Activated CD8-positive, alpha-beta T cell treated with anti-CD3 and anti-CD28 coated beads, Interleukin-2, amount 10 ng/mL, durations not matched to agents 7 days and 5 days (primary cell): ENCODE measurements around the gene DCST2. TPM values are rescaled to one million over a fixed set of nuclear protein-coding genes. Genes with fewer than 3 reads are reported as not detected.
A peak's percentile ranks its signal among the peaks of the same experiment; 100 is the strongest.

Source experiments
- ATAC-seq: fragments of 150-1000 bp; cut with Tn5 transposase; one replicate; pipeline ENCODE4 v1.10.0; 2021; ENCODE audit warnings: moderate library complexity
- CTCF ChIA-PET: fragments of 350-600 bp; sonication (Branson Sonifier 250); formaldehyde crosslinking; loops from one replicate; lab custom pipeline; 2021; ENCODE audit warnings: antibody characterized with exemption; lab: Charles Lee
- POLR2A ChIA-PET: fragments of 350-600 bp; sonication (Branson Sonifier 250); formaldehyde crosslinking; loops from one replicate; lab custom pipeline; 2021; ENCODE audit warnings: antibody characterized with exemption; lab: Charles Lee
- DNase-seq: peaks from one replicate; pipeline ENCODE4 v3.0.0-alpha.2; 2020
- H3K27ac Mint-ChIP-seq: one replicate; pipeline ENCODE4 v1.8.0; 2021; ENCODE audit warnings: mild to moderate bottlenecking, mixed read lengths
- H3K27me3 Mint-ChIP-seq: one replicate; pipeline ENCODE4 v1.8.0; 2021; ENCODE audit warnings: low read depth, mixed read lengths
- H3K36me3 Mint-ChIP-seq: one replicate; pipeline ENCODE4 v1.8.0; 2021; ENCODE audit warnings: low read depth, mixed read lengths
- H3K4me1 Mint-ChIP-seq: one replicate; pipeline ENCODE4 v1.8.0; 2021; ENCODE audit warnings: low read depth, mixed read lengths
- H3K4me3 Mint-ChIP-seq: one replicate; pipeline ENCODE4 v1.8.0; 2021; ENCODE audit warnings: mild to moderate bottlenecking, mixed read lengths
- H3K9me3 Mint-ChIP-seq: one replicate; pipeline ENCODE4 v1.8.0; 2022; ENCODE audit warnings: mixed read lengths; ENCODE audit not compliant: insufficient read depth
- microRNA-seq: library from miRNA; unstranded; fragments of <30 nt; microRNA quantifications from one replicate; pipeline ENCODE4 v1.2.0, GENCODE V29; 2022
- total RNA-seq, 2 experiments: library from RNA; stranded (reverse); gene quantifications; one replicate each; pipeline ENCODE4 v1.2.3, GENCODE V29; 2021

The DCST2 gene
- total RNA-seq, 2 experiments from 2014 or later: 0.24 to 0.37 TPM

GRCh38 chr1:154971341-154971998, 62.1 kb downstream of the DCST2 start:
- ChIA-PET CTCF (interaction anchor here (0.7 to 4.7 kb wide), 6 partner anchors 10 to 46 kb away, joined by 3 to 22 read pairs (median 7); partner anchors contain the start of genes FLAD1, PBXIP1 and PYGO2), POLR2A (interaction anchor here (0.9 to 4.2 kb wide), 5 partner anchors 10 to 37 kb away, joined by 3 to 28 read pairs (median 11); partner anchors contain the start of genes FLAD1, PBXIP1 and PYGO2)
- Mint-ChIP-seq H3K9me3 (no peaks in the 10 kb centered on the region), H3K4me1 (peaks cover 52% of the 10 kb centered on the region), H3K4me3 (no peak overlapping the region), H3K27ac (peak overlapping the region; percentile 23), H3K36me3 (peaks cover 35% of the 10 kb centered on the region), H3K27me3 (no peaks in the 10 kb centered on the region)
- DNase-seq (no peak), ATAC-seq (no peak)

- POLR2A ChIA-PET: interaction anchor here (0.7 to 3.1 kb wide), 4 partner anchors 9 to 17 kb away, joined by 3 to 15 read pairs (median 8); partner anchors contain the start of genes PBXIP1 and PYGO2
- Mint-ChIP-seq H3K27ac (peak within 1 kb of the TSS; percentile 28), H3K9me3 (no peaks in the 10 kb centered on the region), H3K4me1 (peaks cover 52% of the 10 kb centered on the region), H3K27me3 (no peaks in the 10 kb centered on the region), H3K4me3 (no peak within 1 kb of the TSS), H3K36me3 (peaks cover 36% of the 10 kb centered on the region)
- CTCF ChIA-PET: interaction anchor here (0.7 to 3.6 kb wide), 5 partner anchors 9 to 46 kb away, joined by 3 to 16 read pairs (median 6); partner anchors contain the start of genes PBXIP1 and PYGO2
- ATAC-seq: no peak
- DNase-seq: peak; percentile 40
These were observed 62.8 kb downstream of the DCST2 start, which contains the start of gene SHC1 for GRCh38 chr1:154970631-154971340. Gene SHC1, minus strand, starts transcription at chr1:154970747. Its CDS starts 221 bp downstream, at chr1:154970526.

- CTCF ChIA-PET: interaction anchor here (0.7 to 3.6 kb wide), 5 partner anchors 8 to 550 kb away, joined by 3 to 16 read pairs (median 6); partner anchors contain the start of genes PBXIP1 and PYGO2
- POLR2A ChIA-PET: interaction anchor here (1.4 to 3.1 kb wide), 3 partner anchors 8 to 18 kb away, joined by 4 to 15 read pairs (median 11); partner anchors contain the start of genes PBXIP1 and PYGO2
These were observed 63.6 kb downstream of the DCST2 start for GRCh38 chr1:154969860-154970452.

GRCh38 chr1:154969246-154969645, 64.3 kb downstream of the DCST2 start:
- ATAC-seq (no peak), DNase-seq (no peak)
- H3K27ac Mint-ChIP-seq: peak overlapping the region; percentile 12
- H3K27me3 Mint-ChIP-seq: no peaks in the 10 kb centered on the region
- H3K9me3 Mint-ChIP-seq: no peaks in the 10 kb centered on the region
- ChIA-PET POLR2A (interaction anchor here (2.3 to 3.1 kb wide), 2 partner anchors 8 to 13 kb away, joined by 11 to 15 read pairs; partner anchors contain the start of genes PBXIP1 and PYGO2), CTCF (interaction anchor here (0.7 to 3.6 kb wide), 4 partner anchors 7 to 550 kb away, joined by 3 to 16 read pairs (median 3); partner anchors contain the start of gene PYGO2)
- peaks cover 48% of the 10 kb centered on the region for H3K36me3 Mint-ChIP-seq
- no peak overlapping the region for H3K4me3 Mint-ChIP-seq
- H3K4me1 Mint-ChIP-seq: peaks cover 52% of the 10 kb centered on the region

More at GRCh38 chr1:154969860-154970452, 63.6 kb downstream of the DCST2 start:
- H3K4me1 Mint-ChIP-seq: peaks cover 52% of the 10 kb centered on the region
- H3K27ac Mint-ChIP-seq: no peak overlapping the region
- no peak overlapping the region for H3K4me3 Mint-ChIP-seq
- ATAC-seq (no peak), DNase-seq (no peak)
- peaks cover 43% of the 10 kb centered on the region for H3K36me3 Mint-ChIP-seq
- H3K27me3 Mint-ChIP-seq: no peaks in the 10 kb centered on the region
- H3K9me3 Mint-ChIP-seq: no peaks in the 10 kb centered on the region

- no peak overlapping the region for H3K4me3 Mint-ChIP-seq
- CTCF ChIA-PET: interaction anchor here (0.8 to 1.5 kb wide), 2 partner anchors 14 to 49 kb away, joined by 3 read pairs; no protein-coding TSS in a partner anchor
- no peak for ATAC-seq
- peaks cover 55% of the 10 kb centered on the region for H3K4me1 Mint-ChIP-seq
- POLR2A ChIA-PET: no interaction called here
- no peaks in the 10 kb centered on the region for H3K27me3 Mint-ChIP-seq
- H3K36me3 Mint-ChIP-seq: peaks cover 53% of the 10 kb centered on the region
- H3K9me3 Mint-ChIP-seq: no peaks in the 10 kb centered on the region
- peak overlapping the region; percentile 20 for H3K27ac Mint-ChIP-seq
- DNase-seq: no peak
These were observed 64.8 kb downstream of the DCST2 start for GRCh38 chr1:154968731-154969130.

Small RNA genes within 50 kb of the gene (microRNA-seq; reads per million reads assigned to microRNA genes)
- not detected for gene MIR4258

Other genes with a start within 250 kb of the DCST2 start
- gene KCNN3, start 163.5 kb downstream of the DCST2 start, total RNA-seq: not detected
- gene PMVK, start 97.1 kb downstream of the DCST2 start, total RNA-seq: 10 to 100 TPM; 40.9 to 43.8 TPM
- gene PBXIP1, start 77.7 kb downstream of the DCST2 start, total RNA-seq: 10 to 100 TPM; 44.5 to 48.2 TPM
- 10 to 100 TPM; 40.2 to 43.9 TPM for gene PYGO2, start 72.0 kb downstream of the DCST2 start, total RNA-seq
- gene SHC1, start 63.0 kb downstream of the DCST2 start, total RNA-seq: 10 to 100 TPM; 69.6 to 72.4 TPM
- 100 to 1,000 TPM; 151 to 153 TPM for gene CKS1B, start 59.1 kb downstream of the DCST2 start, total RNA-seq
- gene FLAD1, start 50.4 kb downstream of the DCST2 start, total RNA-seq: 10 to 100 TPM; 39.8 to 45.2 TPM
- 1 to 10 TPM in 1 of 2 experiments, under 1 TPM in 1; 0.91 to 1.1 TPM for gene LENEP, start 40.2 kb downstream of the DCST2 start, total RNA-seq
- 10 to 100 TPM; 35.5 to 42.5 TPM for gene ZBTB7B, start 31.0 kb downstream of the DCST2 start, total RNA-seq
- not detected for gene DCST1, start within 50 bp of the DCST2 start, total RNA-seq
- gene ADAM15, start 17.5 kb upstream of the DCST2 start, total RNA-seq: 10 to 100 TPM; 29.7 to 29.8 TPM
- gene EFNA4, start 30.0 kb upstream of the DCST2 start, total RNA-seq: 1 to 10 TPM; 7.8 to 9.7 TPM
- 1 to 10 TPM; 3.8 to 5.5 TPM for gene EFNA3, start 45.1 kb upstream of the DCST2 start, total RNA-seq
- gene EFNA1, start 94.1 kb upstream of the DCST2 start, total RNA-seq: not detected
- gene SLC50A1, start 102.1 kb upstream of the DCST2 start, total RNA-seq: 10 to 100 TPM; 37.5 to 38.9 TPM
- gene DPM3, start 106.8 kb upstream of the DCST2 start, total RNA-seq: 10 to 100 TPM; 53.2 to 57.7 TPM
- gene KRTCAP2, start 139.5 kb upstream of the DCST2 start, total RNA-seq: 100 to 1,000 TPM; 170 to 190 TPM
- 10 to 100 TPM; 14.6 TPM for gene TRIM46, start 140.1 kb upstream of the DCST2 start, total RNA-seq
- gene THBS3, start 174.1 kb upstream of the DCST2 start, total RNA-seq: 10 to 100 TPM; 13.4 to 15.0 TPM
- 10 to 100 TPM; 43.0 to 46.3 TPM for gene MTX1, start 174.9 kb upstream of the DCST2 start, total RNA-seq
- 10 to 100 TPM; 29.3 to 29.7 TPM for gene ENTREP3, start 221.7 kb upstream of the DCST2 start, total RNA-seq
- gene SCAMP3, start 228.6 kb upstream of the DCST2 start, total RNA-seq: 10 to 100 TPM; 77.9 to 84.2 TPM
- 100 to 1,000 TPM; 101 to 104 TPM for gene CLK2, start 239.7 kb upstream of the DCST2 start, total RNA-seq
- gene HCN3, start 243.7 kb upstream of the DCST2 start, total RNA-seq: 1 to 10 TPM; 4.9 to 5.1 TPM